Fibroblast of the aortic adventitia (primary cell): ENCODE measurements around the gene SLC27A2. TPM values are rescaled to one million over a fixed set of nuclear protein-coding genes. Genes with fewer than 3 reads are reported as not detected.
A peak's percentile ranks its signal among the peaks of the same experiment; 100 is the strongest.

Source experiments
- DNase-seq: peaks from one replicate; pipeline ENCODE4 v3.0.0-alpha.2; 2010; ENCODE audit warnings: low read depth
- H3K4me3 ChIP-seq: 2 replicates; pipeline ENCODE4 v1.5.1; 2011; ENCODE audit warnings: low read depth, mild to moderate bottlenecking, control low read depth, low read length, moderate library complexity
- CTCF ChIP-seq: IDR thresholded peaks from 2 replicates; pipeline ENCODE4 v1.5.1; 2011; ENCODE audit warnings: mild to moderate bottlenecking, low read length, control low read depth, inconsistent platforms; ENCODE audit not compliant: insufficient read depth
- total RNA-seq: library from RNA; depleted of rRNA; stranded (reverse); fragments of >200 nt; gene quantifications from 2 replicates; pipeline ENCODE4 v1.2.3, GENCODE V29; 2012; ENCODE audit warnings: low replicate concordance

The SLC27A2 gene
- total RNA-seq, 1 donor, result not detected

GRCh38 chr15:50140098-50140497 is 41.9 kb upstream of the SLC27A2 start:
- peak; percentile 33 for DNase-seq
- no peak overlapping the region for H3K4me3 ChIP-seq
- no peak for TF ChIP-seq CTCF

GRCh38 chr15:50140983-50141382 is 41.0 kb upstream of the SLC27A2 start:
- H3K4me3 ChIP-seq, result no peak overlapping the region
- no peak for TF ChIP-seq CTCF
- DNase-seq, result no peak

- no peak for TF ChIP-seq CTCF
- H3K4me3 ChIP-seq, result no peak overlapping the region
- no peak for DNase-seq
Observed at GRCh38 chr15:50141856-50142255, 40.1 kb upstream of the SLC27A2 start.

GRCh38 chr15:50143255-50143860 is 38.6 kb upstream of the SLC27A2 start:
- H3K4me3 ChIP-seq, result no peak overlapping the region
- DNase-seq, result peak; percentile 34
- no peak for TF ChIP-seq CTCF

GRCh38 chr15:50144341-50145120 is 37.5 kb upstream of the SLC27A2 start:
- DNase-seq, result no peak
- no peak for TF ChIP-seq CTCF
- H3K4me3 ChIP-seq, result no peak overlapping the region

- peak; percentile 23 for TF ChIP-seq CTCF
- peak; percentile 92 for DNase-seq
- H3K4me3 ChIP-seq, result no peak overlapping the region
Observed at GRCh38 chr15:50145451-50145872, 36.5 kb upstream of the SLC27A2 start.
